Putamen (tissue), 1 donor: ENCODE measurements around the gene ARGLU1.

Experiments used
- DNase-seq: peaks from one replicate; pipeline ENCODE4 v3.0.0-alpha.2; 2016; ENCODE audit warnings: low spot score

Gene ARGLU1

GRCh38 chr13:106499896-106500295 is 68.0 kb downstream of the ARGLU1 start:
- no peak for DNase-seq

GRCh38 chr13:106499113-106499512 is 68.8 kb downstream of the ARGLU1 start:
- DNase-seq, result no peak

GRCh38 chr13:106498571-106498970 is 69.4 kb downstream of the ARGLU1 start:
- DNase-seq, result no peak

- no peak for DNase-seq
These were observed 69.8 kb downstream of the ARGLU1 start for GRCh38 chr13:106498158-106498557.

GRCh38 chr13:106497079-106497478 is 70.9 kb downstream of the ARGLU1 start:
- no peak for DNase-seq

GRCh38 chr13:106496072-106496997 is 71.6 kb downstream of the ARGLU1 start:
- no peak for DNase-seq

- DNase-seq, result no peak
These were observed 73.0 kb downstream of the ARGLU1 start for GRCh38 chr13:106494936-106495335.

- no peak for DNase-seq
These were observed 73.4 kb downstream of the ARGLU1 start for GRCh38 chr13:106494506-106494905.

GRCh38 chr13:106493533-106494220 is 74.3 kb downstream of the ARGLU1 start:
- no peak for DNase-seq

- no peak for DNase-seq
These were observed 75.1 kb downstream of the ARGLU1 start for GRCh38 chr13:106492588-106493475.

GRCh38 chr13:106491928-106492587 is 75.9 kb downstream of the ARGLU1 start:
- peak; percentile 93 for DNase-seq
